NCI-H345 (cell line): ENCODE data around the gene HOXA13.

Experiments
- DNase-seq: peaks from one replicate; lab custom pipeline; 2025; lab: John Stamatoyannopoulos, UW

The HOXA13 gene

DNA sequence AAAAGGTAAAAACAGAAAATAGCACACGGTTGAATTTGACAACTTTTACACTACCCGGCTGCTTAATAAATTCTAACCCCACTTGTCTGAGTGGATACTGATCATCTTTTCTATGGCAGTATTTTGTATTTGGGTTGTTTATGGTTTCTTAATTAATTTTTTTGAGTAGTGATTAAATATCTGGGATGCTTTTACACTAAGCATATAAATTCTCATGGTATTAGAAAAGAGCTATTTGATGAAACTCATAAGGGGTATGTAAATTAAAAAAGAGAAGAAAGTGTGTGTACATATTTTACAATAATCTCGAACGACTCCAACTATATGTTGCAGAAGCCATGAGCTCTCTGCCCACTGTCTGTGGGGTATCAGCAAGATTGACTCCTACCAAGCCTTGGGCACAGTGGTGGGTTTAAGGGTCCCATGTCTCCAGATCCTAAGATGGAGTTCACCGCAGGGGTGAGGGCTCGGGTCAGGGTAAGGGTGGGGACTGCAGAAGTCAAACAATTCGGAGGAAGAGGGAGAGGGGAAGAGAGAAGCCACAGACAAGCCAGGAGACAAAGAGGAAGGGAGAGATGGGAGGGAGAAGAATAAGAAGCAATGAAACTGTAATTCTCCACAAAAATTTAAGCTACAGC is 7.6 kb upstream of the HOXA13 start:
- no peak for DNase-seq

DNA sequence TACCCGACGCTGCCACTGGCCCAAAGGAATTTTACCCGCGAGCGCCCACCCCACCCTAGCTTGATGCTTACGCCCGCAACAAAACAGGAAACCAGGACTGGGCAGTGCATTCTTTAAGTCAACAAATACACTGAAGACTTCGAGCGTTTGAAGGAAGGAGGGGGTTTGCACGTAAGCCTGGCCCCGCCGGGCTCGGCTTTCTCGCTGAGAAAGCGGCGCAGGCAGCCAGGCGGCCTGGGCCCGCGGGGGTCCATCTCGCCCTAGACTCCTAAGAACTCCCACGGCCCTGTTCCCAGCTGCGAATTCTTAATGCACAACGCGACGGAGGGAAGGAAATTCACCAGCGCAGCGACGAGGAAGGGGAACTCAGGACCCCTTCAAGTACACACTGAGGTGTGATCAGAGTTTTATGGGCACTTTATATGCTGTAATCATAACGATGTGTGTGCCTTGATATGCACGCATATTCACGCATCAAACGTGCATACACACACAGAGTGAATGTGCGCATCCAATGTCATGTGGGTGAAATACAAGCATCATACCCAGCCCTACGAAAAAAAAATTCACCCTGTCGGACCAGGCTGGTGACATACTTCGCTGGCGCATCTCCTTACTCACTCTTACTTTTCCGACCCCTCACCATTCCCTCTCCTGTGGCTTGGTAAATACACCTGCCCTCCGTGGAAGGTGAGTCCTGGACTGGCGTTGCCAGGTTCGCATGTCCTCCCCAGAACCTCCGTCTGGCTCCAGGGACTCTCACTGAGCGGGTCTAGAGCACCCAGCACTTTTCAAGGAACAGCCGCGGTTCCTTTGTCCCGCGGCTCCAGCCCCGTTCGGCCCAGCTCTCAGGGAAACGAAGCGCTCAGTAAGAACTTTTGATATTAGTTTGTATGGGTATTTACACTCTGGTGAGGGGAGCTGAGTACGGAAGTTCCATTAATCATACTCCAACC is 5.7 kb upstream of the HOXA13 start:
- DNase-seq, result no peak

DNA sequence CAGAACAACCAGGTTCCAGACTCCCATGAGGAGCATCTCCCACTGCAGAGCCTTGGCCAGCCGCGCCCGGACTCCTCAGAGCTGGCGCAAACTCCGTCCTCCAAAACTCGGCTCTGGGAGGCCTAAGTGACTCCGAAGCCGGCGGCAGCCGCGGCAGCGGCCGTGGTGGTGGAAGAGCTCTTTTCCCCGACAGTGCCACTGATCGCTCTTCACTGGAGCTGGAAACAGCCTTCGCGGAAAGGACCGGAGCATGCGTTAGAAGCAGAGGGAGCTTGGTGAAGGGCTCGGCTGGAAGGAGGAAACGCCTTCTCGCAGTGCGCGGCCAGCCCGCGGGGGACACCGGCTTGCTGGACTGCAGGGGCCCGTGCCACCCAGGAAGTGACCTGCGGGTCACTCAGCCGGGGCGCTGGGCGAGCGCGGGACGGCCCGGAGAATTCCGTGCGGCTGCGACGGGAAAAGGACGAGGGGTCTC is 5.0 kb upstream of the HOXA13 start:
- DNase-seq, result peak; percentile 17

- no peak for DNase-seq
Observed at GRCh38 chr7:27203964-27204594, 4.2 kb upstream of the HOXA13 start.

GRCh38 chr7:27203365-27203953 is 3.6 kb upstream of the HOXA13 start:
- DNase-seq, result no peak

DNA sequence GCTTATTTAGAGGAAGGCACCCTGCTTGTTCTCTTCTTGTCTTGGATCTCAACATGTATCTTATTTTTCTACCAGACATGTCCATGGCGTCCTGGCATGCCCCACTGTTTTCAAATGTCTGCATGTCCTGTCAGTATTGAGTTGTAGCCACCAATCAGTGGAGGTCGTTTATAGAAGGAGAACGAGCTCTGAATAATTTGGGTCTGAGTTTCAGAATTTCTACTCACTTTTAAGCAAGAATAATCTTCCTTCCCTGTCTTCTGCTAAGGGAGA is 2.9 kb upstream of the HOXA13 start:
- no peak for DNase-seq

- DNase-seq, result no peak
Observed at GRCh38 chr7:27202018-27202861, 2.3 kb upstream of the HOXA13 start.

GRCh38 chr7:27201580-27202017 is 1.7 kb upstream of the HOXA13 start:
- no peak for DNase-seq

GRCh38 chr7:27200761-27201579 is 1.1 kb upstream of the HOXA13 start:
- DNase-seq, result no peak

DNA sequence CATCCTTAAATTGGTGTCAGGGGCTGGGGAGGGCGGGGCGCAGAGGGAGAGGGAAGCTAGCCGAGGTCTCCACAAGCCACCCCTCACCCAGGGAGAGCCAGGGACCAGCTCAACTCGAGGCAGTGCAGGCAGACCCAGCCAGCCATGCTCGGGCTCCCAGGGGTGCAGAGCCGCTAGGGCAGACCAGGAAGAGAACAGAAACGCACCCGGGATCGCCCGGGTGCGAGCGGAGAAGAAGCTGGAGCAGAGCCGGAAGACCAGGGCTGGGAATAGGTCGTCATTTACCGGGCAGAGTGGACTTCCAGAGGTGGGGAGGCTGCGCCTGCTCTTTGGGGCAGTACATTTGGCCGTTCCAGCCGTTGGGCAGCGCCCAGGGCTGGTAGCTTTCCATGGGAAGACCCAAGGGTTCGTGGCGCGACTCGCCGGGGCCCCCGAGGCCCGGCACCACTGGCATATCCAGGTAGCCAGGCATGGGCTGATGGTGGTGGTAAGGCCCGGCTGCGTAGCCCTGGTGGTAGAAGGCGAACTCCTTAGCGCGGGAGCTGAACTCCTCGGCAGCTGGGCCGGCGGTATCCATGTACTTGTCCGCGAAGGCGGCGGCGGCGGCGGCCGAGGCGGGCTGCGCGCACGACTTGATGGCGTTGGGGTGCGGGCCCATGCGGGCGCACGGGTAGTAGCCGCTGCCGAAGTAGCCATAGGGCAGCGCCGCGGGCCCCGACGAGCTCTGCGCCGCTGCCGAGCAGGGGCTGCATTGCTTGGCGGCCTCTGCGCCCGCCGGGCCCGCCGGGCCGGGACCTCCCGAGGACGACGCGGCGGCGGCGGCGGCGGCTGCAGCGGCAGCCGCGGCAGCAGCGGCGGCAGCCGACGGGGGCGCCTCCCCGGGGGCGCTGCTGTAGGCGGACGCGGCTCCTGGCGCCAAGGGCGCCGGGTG is 755 bp downstream of the HOXA13 start:
- peak; percentile 31 for DNase-seq

- DNase-seq, result no peak
Observed at GRCh38 chr7:27198138-27198841, 1.6 kb downstream of the HOXA13 start.

DNA sequence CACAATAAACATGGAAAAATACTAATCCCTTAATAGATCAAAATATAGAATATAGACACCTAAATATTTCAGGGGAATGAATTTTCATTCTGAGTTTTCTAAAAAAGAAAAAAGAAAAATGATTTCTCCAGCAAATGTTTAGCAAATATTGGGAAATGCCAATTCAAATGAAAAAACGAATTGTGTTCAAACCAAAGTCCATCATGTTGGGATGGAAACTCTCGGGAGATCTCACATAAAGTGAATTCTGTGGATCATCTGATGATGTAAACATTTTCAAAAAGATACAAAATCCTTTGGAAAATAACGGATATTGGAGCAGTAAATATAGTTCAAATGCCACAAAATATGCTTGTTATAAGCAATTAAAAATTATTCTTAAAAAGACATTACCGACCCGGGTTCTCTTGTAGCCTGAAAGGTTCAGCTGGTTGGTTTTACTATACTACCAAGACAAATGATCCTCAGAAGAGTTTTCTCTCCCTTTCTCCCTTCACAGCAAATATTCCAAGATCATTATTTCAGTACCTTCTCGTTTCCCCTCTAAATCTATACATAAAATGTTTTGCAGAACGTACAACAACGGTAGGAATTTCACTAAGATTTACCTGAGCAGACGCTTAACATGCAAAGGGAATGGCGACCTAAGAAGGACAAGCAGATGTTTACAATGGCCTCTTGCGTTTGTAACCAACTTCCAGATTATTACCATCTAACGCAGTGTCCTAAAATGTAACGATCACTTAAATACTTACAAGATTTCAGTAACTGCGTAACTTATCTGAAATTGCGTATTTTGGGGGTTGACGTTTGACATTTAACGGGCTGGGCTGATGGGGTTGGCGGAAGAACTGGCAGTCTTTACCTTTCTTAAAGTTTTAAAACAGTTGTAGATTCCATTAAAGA is 2.5 kb downstream of the HOXA13 start:
- no peak for DNase-seq

GRCh38 chr7:27196287-27196767 is 3.6 kb downstream of the HOXA13 start:
- peak; percentile 80 for DNase-seq

DNA sequence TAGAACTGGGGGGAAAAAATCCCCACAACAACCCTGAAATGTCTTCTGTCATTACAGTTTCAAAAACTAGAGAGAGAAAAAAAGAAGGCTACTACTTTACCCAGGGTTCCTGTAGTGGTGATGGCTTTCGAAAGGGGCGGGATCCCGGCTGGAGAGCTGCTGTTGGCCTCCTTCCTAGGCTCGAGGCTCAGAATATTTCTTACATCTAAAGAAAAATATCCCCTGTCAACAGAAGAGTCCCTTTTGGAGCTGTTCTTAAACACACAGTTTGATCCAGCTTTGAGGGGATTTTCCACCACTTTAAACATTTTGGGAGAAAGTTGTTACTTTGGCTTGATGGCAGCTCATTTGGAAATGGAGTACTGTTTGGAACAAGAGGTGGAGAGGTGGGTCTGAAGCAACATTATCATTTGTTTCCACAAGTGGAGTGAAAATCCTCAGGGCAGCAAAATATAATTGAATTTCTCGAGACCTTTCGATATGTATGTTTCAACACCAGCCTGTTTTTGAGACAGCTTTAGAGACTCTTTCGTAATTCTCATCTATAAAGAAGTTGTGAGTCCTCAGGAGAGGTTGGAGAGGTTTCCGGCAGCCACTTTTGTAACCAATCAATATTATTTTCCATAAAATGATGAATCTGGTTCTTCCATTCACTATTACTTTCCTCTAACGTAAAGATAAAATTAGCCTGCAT is 5.1 kb downstream of the HOXA13 start:
- DNase-seq, result no peak

- no peak for DNase-seq
Observed at GRCh38 chr7:27194002-27194352, 5.9 kb downstream of the HOXA13 start.

GRCh38 chr7:27193335-27194001 is 6.4 kb downstream of the HOXA13 start:
- DNase-seq, result no peak
